HepG2 (cell line): Measurements from ENCODE around the gene RBM22. TPM values are rescaled to one million over a fixed set of nuclear protein-coding genes. Genes with fewer than 3 reads are reported as not detected.

Experiments used
- ATM ChIP-seq: fragments of 450-650 bp; IDR thresholded peaks from 2 replicates; pipeline ENCODE4 v1.7.1; 2017; ENCODE audit warnings: mild to moderate bottlenecking, borderline replicate concordance
- FOXC1 ChIP-seq: sonication (generic); formaldehyde crosslinking; IDR thresholded peaks from 2 replicates; pipeline ENCODE4 v1.8.0; 2022; ENCODE audit warnings: mild to moderate bottlenecking, missing genetic modification reagents, borderline replicate concordance
- IKZF1 ChIP-seq: fragments of 450-650 bp; IDR thresholded peaks from 2 replicates; pipeline ENCODE4 v1.7.1; 2016
- KDM5A ChIP-seq: fragments of 200-600 bp; sonication (generic); IDR thresholded peaks from 2 replicates; pipeline ENCODE4 v1.7.0; 2018; ENCODE audit warnings: antibody characterized with exemption, mild to moderate bottlenecking, low read length, borderline replicate concordance
- MAFG ChIP-seq: sonication (generic); formaldehyde crosslinking; IDR thresholded peaks from 2 replicates; pipeline ENCODE4 v1.5.1; 2020; ENCODE audit warnings: mild to moderate bottlenecking, missing genetic modification reagents
- MEIS2 ChIP-seq: sonication (generic); formaldehyde crosslinking; IDR thresholded peaks from 2 replicates; pipeline ENCODE4 v1.9.0; 2021; ENCODE audit warnings: mild to moderate bottlenecking, missing genetic modification reagents
- NR2C2 ChIP-seq: sonication (generic); formaldehyde crosslinking; IDR thresholded peaks from 2 replicates; pipeline ENCODE4 v1.4.0; 2020; ENCODE audit warnings: missing genetic modification reagents, mild to moderate bottlenecking, moderate library complexity, borderline replicate concordance
- RAD51 ChIP-seq: fragments of 450-650 bp; IDR thresholded peaks from 2 replicates; pipeline ENCODE4 v1.6.1; 2016; ENCODE audit warnings: borderline replicate concordance
- RBM39 ChIP-seq: fragments of 200-400 bp; formaldehyde crosslinking; IDR thresholded peaks from one replicate; pipeline ENCODE4 v1.6.1; 2018; ENCODE audit warnings: antibody characterized with exemption, mild to moderate bottlenecking, low read depth, low read length; ENCODE audit not compliant: poor library complexity, severe bottlenecking
- RELA ChIP-seq: sonication (generic); formaldehyde crosslinking; IDR thresholded peaks from 2 replicates; pipeline ENCODE4 v1.4.0; 2020; ENCODE audit warnings: missing genetic modification reagents
- SIN3B ChIP-seq: fragments of 150-350 bp; IDR thresholded peaks from 2 replicates; pipeline ENCODE4 v1.6.1; 2014; ENCODE audit warnings: low read length
- SIX4 ChIP-seq: sonication (generic); formaldehyde crosslinking; IDR thresholded peaks from 2 replicates; pipeline ENCODE4 v1.4.0; 2020; ENCODE audit warnings: missing genetic modification reagents
- SNRNP70 ChIP-seq: fragments of 200-400 bp; formaldehyde crosslinking; IDR thresholded peaks from 2 replicates; pipeline ENCODE4 v1.6.1; 2017; ENCODE audit warnings: mild to moderate bottlenecking, low read depth, low read length, moderate library complexity
- SRY ChIP-seq: sonication (generic); formaldehyde crosslinking; IDR thresholded peaks from 2 replicates; pipeline ENCODE4 v1.8.0; 2022; ENCODE audit warnings: mild to moderate bottlenecking, missing genetic modification reagents
- ZEB1 ChIP-seq: IDR thresholded peaks from 2 replicates; pipeline ENCODE4 v1.6.1; 2012; ENCODE audit warnings: mild to moderate bottlenecking, low read depth, inconsistent platforms; ENCODE audit not compliant: insufficient replicate concordance
- ZNF607 ChIP-seq: sonication (generic); formaldehyde crosslinking; IDR thresholded peaks from 2 replicates; pipeline ENCODE4 v1.5.1; 2020; ENCODE audit warnings: missing genetic modification reagents, mild to moderate bottlenecking, borderline replicate concordance
- ZNF737 ChIP-seq: sonication (generic); formaldehyde crosslinking; IDR thresholded peaks from 2 replicates; pipeline ENCODE4 v1.5.0; 2020; ENCODE audit warnings: missing genetic modification reagents, mild to moderate bottlenecking, borderline replicate concordance
- polyA plus RNA-seq, 8 experiments: library from polyadenylated mRNA; depleted of rRNA in 3 of 8; stranded (reverse) in 7 of 8; unstranded in 1 of 8; fragments of >200 nt; fragmentation: Illumina TruSeq in 4 of 8; extraction: Trizol in 4 of 8; gene quantifications; 2 replicates each; pipeline versions ENCODE4 v1.2.1 to v1.2.3, GENCODE V29; 2011 to 2016; ENCODE audit warnings: low read depth in 4 of 8, missing spikeins in 1 of 8, mixed read lengths in 1 of 8; ENCODE audit not compliant: insufficient read depth in 1 of 8
- total RNA-seq, 5 experiments: library from RNA; depleted of rRNA; stranded (reverse); fragments of >200 nt; fragmentation: Illumina TruSeq; extraction: Trizol; gene quantifications; 2 replicates each; pipeline ENCODE4 v1.2.3, GENCODE V29; 2016; ENCODE audit warnings: low read depth in 1 of 5
- TF ChIP-seq, protein P1 (sequence below): sonication (generic); formaldehyde crosslinking; IDR thresholded peaks from 2 replicates; pipeline ENCODE4 v1.8.1; 2023; ENCODE audit warnings: mild to moderate bottlenecking, inconsistent platforms, moderate library complexity, missing genetic modification reagents, borderline replicate concordance
- TF ChIP-seq, protein P2 (sequence below): sonication (generic); formaldehyde crosslinking; IDR thresholded peaks from 2 replicates; pipeline ENCODE4 v1.4.0; 2020; ENCODE audit warnings: missing genetic modification reagents; ENCODE audit errors: not compliant biosample characterization
- TF ChIP-seq, protein P3 (sequence below): sonication (generic); formaldehyde crosslinking; IDR thresholded peaks from 2 replicates; pipeline ENCODE4 v1.5.0; 2020; ENCODE audit warnings: mild to moderate bottlenecking, missing genetic modification reagents
- TF ChIP-seq, protein P4 (sequence below): sonication (generic); IDR thresholded peaks from 2 replicates; pipeline ENCODE4 v1.6.1; 2016; ENCODE audit warnings: low read depth, borderline replicate concordance
- TF ChIP-seq, protein P5 (sequence below): sonication (generic); formaldehyde crosslinking; IDR thresholded peaks from 2 replicates; pipeline ENCODE4 v1.4.0; 2020; ENCODE audit warnings: missing genetic modification reagents, borderline replicate concordance

The RBM22 gene
- total and polyA plus RNA-seq, 2 of the 13 experiments (the other 11 are each of a cell fraction or from before 2014, with no cell fraction given) = 28.3 to 35.0 TPM

DNA sequence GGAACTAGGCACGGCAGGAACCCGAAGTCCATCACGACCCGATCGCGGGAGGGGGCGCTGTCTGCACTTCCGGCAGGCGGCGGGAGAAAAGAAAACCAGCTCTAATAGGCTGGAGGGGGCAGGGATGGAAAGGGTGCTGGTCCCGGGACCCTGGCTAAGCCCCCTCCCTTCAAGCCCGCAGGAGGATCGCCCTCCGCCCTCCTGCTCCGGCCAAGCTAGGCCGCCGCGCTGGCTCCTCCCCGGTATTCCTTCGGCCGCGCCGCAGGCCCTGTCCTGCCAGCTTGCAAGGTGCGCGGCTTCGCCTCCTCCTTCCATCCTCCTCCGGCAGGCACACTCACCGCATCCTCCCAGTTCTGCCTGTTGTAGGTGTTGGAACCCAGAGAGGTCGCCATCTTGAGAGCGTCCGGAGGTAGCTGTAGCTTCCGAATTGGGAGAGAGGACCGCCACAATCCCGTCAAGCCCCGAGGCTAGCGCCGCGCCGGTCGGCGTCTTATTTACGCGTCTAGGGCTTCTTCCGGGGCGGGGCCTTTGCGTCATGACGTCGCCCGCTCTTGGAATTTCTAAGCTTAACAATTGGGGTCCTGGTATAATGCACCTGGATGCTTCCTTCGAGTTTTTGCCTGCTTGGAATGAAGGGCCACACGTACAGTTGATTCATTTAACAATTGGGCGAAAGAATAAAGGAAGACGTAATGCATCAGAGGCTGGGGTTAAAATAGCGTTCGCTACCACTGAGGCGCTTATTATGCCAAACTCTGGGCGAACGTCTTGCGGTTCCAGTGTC lies at the start of gene RBM22 (continued):
- TF ChIP-seq, protein P1, sequence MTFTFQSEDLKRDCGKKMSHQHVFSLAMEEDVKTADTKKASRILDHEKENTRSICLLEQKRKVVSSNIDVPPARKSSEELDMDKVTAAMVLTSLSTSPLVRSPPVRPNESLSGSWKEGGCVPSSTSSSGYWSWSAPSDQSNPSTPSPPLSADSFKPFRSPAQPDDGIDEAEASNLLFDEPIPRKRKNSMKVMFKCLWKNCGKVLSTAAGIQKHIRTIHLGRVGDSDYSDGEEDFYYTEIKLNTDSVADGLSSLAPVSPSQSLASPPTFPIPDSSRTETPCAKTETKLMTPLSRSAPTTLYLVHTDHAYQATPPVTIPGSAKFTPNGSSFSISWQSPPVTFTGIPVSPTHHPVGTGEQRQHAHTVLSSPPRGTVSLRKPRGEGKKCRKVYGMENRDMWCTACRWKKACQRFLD (CRISPR knock-in tag) = 0 out of 2 replicates have a peak, but pooled peaks have one; percentile 85
- TF ChIP-seq RELA (CRISPR knock-in tag) (no peak), RBM39 (peak; percentile 64), ATM (no peak), ZNF737 (CRISPR knock-in tag) (no peak), SIX4 (no peak), NR2C2 (CRISPR knock-in tag) (peak; percentile 78; the same call in 1 of the 2 replicates), ZEB1 (no peak), FOXC1 (CRISPR knock-in tag) (no peak), IKZF1 (no peak), MEIS2 (peak; percentile 56; the same call in 1 of the 2 replicates), SRY (CRISPR knock-in tag) (no peak), MAFG (CRISPR knock-in tag) (no peak; the same call in 1 of the 2 replicates), SIN3B (peak; percentile 63; the same call in 1 of the 2 replicates), RAD51 (no peak), ZNF607 (CRISPR knock-in tag) (no peak; the same call in 1 of the 2 replicates), SNRNP70 (no peak), KDM5A (peak; percentile 93)
- TF ChIP-seq, protein P2, sequence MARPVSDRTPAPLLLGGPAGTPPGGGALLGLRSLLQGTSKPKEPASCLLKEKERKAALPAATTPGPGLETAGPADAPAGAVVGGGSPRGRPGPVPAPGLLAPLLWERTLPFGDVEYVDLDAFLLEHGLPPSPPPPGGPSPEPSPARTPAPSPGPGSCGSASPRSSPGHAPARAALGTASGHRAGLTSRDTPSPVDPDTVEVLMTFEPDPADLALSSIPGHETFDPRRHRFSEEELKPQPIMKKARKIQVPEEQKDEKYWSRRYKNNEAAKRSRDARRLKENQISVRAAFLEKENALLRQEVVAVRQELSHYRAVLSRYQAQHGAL (CRISPR knock-in tag) = no peak
- TF ChIP-seq, protein P3, sequence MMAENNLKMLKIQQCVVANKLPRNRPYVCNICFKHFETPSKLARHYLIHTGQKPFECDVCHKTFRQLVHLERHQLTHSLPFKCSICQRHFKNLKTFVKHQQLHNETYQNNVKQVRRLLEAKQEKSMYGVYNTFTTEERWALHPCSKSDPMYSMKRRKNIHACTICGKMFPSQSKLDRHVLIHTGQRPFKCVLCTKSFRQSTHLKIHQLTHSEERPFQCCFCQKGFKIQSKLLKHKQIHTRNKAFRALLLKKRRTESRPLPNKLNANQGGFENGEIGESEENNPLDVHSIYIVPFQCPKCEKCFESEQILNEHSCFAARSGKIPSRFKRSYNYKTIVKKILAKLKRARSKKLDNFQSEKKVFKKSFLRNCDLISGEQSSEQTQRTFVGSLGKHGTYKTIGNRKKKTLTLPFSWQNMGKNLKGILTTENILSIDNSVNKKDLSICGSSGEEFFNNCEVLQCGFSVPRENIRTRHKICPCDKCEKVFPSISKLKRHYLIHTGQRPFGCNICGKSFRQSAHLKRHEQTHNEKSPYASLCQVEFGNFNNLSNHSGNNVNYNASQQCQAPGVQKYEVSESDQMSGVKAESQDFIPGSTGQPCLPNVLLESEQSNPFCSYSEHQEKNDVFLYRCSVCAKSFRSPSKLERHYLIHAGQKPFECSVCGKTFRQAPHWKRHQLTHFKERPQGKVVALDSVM (CRISPR knock-in tag) = no peak
- TF ChIP-seq, protein P4, sequence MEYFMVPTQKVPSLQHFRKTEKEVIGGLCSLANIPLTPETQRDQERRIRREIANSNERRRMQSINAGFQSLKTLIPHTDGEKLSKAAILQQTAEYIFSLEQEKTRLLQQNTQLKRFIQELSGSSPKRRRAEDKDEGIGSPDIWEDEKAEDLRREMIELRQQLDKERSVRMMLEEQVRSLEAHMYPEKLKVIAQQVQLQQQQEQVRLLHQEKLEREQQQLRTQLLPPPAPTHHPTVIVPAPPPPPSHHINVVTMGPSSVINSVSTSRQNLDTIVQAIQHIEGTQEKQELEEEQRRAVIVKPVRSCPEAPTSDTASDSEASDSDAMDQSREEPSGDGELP = no peak
- TF ChIP-seq, protein P5, sequence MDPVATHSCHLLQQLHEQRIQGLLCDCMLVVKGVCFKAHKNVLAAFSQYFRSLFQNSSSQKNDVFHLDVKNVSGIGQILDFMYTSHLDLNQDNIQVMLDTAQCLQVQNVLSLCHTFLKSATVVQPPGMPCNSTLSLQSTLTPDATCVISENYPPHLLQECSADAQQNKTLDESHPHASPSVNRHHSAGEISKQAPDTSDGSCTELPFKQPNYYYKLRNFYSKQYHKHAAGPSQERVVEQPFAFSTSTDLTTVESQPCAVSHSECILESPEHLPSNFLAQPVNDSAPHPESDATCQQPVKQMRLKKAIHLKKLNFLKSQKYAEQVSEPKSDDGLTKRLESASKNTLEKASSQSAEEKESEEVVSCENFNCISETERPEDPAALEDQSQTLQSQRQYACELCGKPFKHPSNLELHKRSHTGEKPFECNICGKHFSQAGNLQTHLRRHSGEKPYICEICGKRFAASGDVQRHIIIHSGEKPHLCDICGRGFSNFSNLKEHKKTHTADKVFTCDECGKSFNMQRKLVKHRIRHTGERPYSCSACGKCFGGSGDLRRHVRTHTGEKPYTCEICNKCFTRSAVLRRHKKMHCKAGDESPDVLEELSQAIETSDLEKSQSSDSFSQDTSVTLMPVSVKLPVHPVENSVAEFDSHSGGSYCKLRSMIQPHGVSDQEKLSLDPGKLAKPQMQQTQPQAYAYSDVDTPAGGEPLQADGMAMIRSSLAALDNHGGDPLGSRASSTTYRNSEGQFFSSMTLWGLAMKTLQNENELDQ = no peak
